ENCODE results near the gene ZNF148. TPM values are rescaled to one million over a fixed set of nuclear protein-coding genes. Genes with fewer than 3 reads are reported as not detected.

ZNF148 gene
- total RNA-seq, 2 donors from 2014 or later, result 27.1 to 35.1 TPM

DNA sequence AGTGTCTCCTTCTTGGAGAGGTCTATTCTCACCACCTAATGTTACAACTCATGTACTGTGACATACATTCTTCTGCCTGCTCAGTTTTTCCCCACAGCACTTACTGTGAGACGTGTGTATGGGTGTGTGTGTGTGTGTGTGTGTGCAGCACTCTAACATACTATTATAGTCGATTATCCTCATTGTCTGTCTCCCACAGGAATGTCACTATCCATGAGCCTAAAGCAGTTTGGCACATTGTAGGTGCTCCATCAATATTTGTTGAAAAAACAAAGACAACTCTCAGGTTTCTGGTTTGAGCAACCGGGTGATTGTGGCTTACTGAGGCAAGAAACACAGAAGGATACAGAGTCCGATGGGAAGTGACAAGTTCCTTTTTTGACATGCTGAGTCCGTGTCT is 8.6 kb upstream of the ZNF148 start:
- no peaks in the 10 kb centered on the region for H3K36me3 ChIP-seq
- ATAC-seq (ENCODE audit: insufficient number of reproducible peaks, low FRiP score, low read depth), result no peak
- DNase-seq (ENCODE audit: low spot score), result no peak
- no peaks in the 10 kb centered on the region for H3K27me3 ChIP-seq (replicated peaks; ENCODE audit: insufficient read depth)
- H3K4me3 ChIP-seq, result no peak overlapping the region
- no peak overlapping the region for H3K27ac ChIP-seq
- H3K4me1 ChIP-seq (ENCODE audit: control insufficient read depth in 1 of 2, low read depth in 2 of 2), result peaks cover 0 to 3% of the 10 kb centered on the region in 2 donors
- TF ChIP-seq, protein P1, sequence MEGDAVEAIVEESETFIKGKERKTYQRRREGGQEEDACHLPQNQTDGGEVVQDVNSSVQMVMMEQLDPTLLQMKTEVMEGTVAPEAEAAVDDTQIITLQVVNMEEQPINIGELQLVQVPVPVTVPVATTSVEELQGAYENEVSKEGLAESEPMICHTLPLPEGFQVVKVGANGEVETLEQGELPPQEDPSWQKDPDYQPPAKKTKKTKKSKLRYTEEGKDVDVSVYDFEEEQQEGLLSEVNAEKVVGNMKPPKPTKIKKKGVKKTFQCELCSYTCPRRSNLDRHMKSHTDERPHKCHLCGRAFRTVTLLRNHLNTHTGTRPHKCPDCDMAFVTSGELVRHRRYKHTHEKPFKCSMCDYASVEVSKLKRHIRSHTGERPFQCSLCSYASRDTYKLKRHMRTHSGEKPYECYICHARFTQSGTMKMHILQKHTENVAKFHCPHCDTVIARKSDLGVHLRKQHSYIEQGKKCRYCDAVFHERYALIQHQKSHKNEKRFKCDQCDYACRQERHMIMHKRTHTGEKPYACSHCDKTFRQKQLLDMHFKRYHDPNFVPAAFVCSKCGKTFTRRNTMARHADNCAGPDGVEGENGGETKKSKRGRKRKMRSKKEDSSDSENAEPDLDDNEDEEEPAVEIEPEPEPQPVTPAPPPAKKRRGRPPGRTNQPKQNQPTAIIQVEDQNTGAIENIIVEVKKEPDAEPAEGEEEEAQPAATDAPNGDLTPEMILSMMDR (IDR thresholded peaks at IDR 0.05), result no peak
- H3K9me3 ChIP-seq, result no peaks in the 10 kb centered on the region

DNA sequence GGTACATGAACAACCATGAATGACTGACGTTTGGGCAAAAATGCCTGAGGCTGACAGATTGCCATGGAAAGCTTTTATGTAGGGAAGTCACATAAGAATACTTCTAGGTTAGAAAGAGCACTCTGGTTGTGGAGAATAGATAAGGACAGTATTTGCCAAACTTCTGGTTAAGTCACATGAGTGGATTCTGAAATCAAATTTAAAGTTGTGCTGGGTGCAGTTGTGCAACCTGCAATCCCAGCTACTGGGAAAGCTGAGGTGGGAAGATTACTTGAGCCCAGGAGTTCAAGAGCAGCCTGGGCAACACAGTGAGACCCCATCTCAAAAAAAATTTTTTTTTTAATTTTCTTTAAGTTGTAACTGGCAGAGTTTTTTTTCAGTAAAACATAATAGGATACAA is 7.2 kb upstream of the ZNF148 start:
- Histone ChIP-seq H3K36me3 (no peaks in the 10 kb centered on the region), H3K4me1 (ENCODE audit: control insufficient read depth in 1 of 2, low read depth in 2 of 2) (peaks cover 0 to 3% of the 10 kb centered on the region in 2 donors), H3K9me3 (no peaks in the 10 kb centered on the region), H3K27me3 (replicated peaks; ENCODE audit: insufficient read depth) (no peaks in the 10 kb centered on the region), H3K27ac (no peak overlapping the region), H3K4me3 (no peak overlapping the region)
- DNase-seq (ENCODE audit: low spot score) (no peak), ATAC-seq (ENCODE audit: insufficient number of reproducible peaks, low FRiP score, low read depth) (no peak)
- TF ChIP-seq, protein P1 (IDR thresholded peaks at IDR 0.05), result no peak

DNA sequence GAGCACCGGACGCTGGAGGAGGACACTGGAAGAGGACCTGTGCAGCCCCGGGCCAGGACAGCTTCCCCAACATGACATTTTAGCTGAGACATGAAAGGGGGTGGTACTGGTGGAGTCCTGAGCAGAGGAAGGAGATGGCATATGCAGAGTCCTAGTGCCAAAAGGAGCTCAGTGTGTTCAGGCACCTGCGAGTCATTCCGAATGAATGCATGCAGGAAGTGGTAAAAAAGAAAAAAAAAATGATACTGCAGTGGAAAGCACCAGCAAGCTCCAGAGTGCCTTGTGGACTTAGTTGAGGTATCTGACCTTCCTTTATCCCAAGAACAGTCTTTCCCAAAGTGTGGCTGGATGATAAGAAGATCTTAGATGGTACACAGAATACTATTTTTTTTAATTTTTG is 6.6 kb upstream of the ZNF148 start:
- H3K9me3 ChIP-seq, result no peaks in the 10 kb centered on the region
- H3K36me3 ChIP-seq, result no peaks in the 10 kb centered on the region
- TF ChIP-seq, protein P1 (IDR thresholded peaks at IDR 0.05), result no peak
- H3K27ac ChIP-seq, result no peak overlapping the region
- H3K27me3 ChIP-seq (replicated peaks; ENCODE audit: insufficient read depth), result no peaks in the 10 kb centered on the region
- H3K4me3 ChIP-seq, result no peak overlapping the region
- ATAC-seq (ENCODE audit: insufficient number of reproducible peaks, low FRiP score, low read depth) (no peak), DNase-seq (ENCODE audit: low spot score) (no peak)
- peaks cover 0 to 3% of the 10 kb centered on the region in 2 donors for H3K4me1 ChIP-seq (ENCODE audit: control insufficient read depth in 1 of 2, low read depth in 2 of 2)

DNA sequence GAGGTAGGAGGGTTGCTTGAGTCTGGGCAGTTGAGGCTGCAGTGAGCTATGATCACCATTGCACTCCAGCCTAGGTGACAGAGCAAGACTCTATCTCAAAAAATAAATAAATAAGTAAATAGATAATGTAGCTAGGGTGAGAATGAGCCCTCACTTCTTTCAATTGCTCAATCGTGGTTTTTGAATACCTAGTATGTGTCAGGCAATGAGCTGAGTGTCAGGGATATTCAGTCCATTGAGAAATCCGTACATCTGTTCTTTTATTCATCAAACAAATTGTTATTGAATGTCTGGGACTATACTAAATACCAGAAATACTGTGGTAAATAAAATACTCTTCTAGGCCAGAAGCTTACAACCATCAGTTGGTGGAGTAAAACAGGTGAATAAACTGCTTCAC is 6.2 kb upstream of the ZNF148 start:
- TF ChIP-seq, protein P1 (IDR thresholded peaks at IDR 0.05), result no peak

DNA sequence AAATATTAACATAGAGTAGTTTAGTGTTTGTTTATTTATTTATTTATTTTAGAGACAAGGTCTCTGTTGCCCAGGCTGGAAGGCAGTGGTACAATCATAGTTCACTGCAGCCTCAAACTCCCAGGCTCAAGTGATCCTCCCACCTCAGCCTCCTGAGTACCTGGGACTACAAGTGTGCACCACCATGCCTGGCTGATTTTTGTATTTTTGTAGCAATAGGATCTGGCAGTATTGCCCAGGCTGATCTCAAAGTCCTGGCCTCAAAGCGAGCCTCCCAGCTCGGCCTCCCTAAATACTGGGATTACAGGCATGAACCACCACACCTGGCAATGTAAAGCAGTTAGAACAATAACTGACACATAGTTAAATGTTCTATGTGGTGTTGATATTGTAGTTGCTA is 4.4 kb upstream of the ZNF148 start:
- DNase-seq (ENCODE audit: low spot score) (no peak), ATAC-seq (ENCODE audit: insufficient number of reproducible peaks, low FRiP score, low read depth) (no peak)
- no peaks in the 10 kb centered on the region for H3K9me3 ChIP-seq
- H3K36me3 ChIP-seq, result no peaks in the 10 kb centered on the region
- H3K27me3 ChIP-seq (replicated peaks; ENCODE audit: insufficient read depth), result no peaks in the 10 kb centered on the region
- no peak overlapping the region for H3K27ac ChIP-seq
- TF ChIP-seq, protein P1 (IDR thresholded peaks at IDR 0.05), result no peak
- H3K4me3 ChIP-seq, result no peak overlapping the region
- H3K4me1 ChIP-seq (ENCODE audit: control insufficient read depth in 1 of 2, low read depth in 2 of 2), result peaks cover 6% of the 10 kb centered on the region in 2 donors

More for the DNA sequence above, 6.2 kb upstream of the ZNF148 start:
- Histone ChIP-seq H3K27ac (no peak overlapping the region), H3K4me3 (no peak overlapping the region), H3K36me3 (no peaks in the 10 kb centered on the region), H3K27me3 (replicated peaks; ENCODE audit: insufficient read depth) (no peaks in the 10 kb centered on the region), H3K9me3 (no peaks in the 10 kb centered on the region), H3K4me1 (ENCODE audit: control insufficient read depth in 1 of 2, low read depth in 2 of 2) (peaks cover 0 to under 1% of the 10 kb centered on the region in 2 donors)
- DNase-seq (ENCODE audit: low spot score), result no peak
- ATAC-seq (ENCODE audit: insufficient number of reproducible peaks, low FRiP score, low read depth), result no peak

Data from thoracic aorta (tissue), 2 donors.